ENCODE results near the gene FBXO4. TPM values are rescaled to one million over a fixed set of nuclear protein-coding genes. Genes with fewer than 3 reads are reported as not detected.

Gene FBXO4
- total and polyA plus RNA-seq, 2 donors (not counting 1 experiment from before 2014, with no cell fraction given), result 7.6 to 17.9 TPM

- Mint-ChIP-seq H3K27ac (peak overlapping the region; percentile 98), H3K9me3 (ENCODE audit: insufficient read depth) (no peaks in the 10 kb centered on the region), H3K4me1 (peaks cover 34% of the 10 kb centered on the region), H3K27me3 (peaks cover 9% of the 10 kb centered on the region), H3K4me3 (peak overlapping the region; percentile 96)
- peaks cover 0 to 3% (median 1%) of the 10 kb centered on the region in 4 experiments for H3K27me3 ChIP-seq (replicated peaks in 1 of 4; ENCODE audit: control extremely low read depth in 1 of 4, control insufficient read depth in 3 of 4, insufficient read depth in 4 of 4, low read length in 3 of 4)
- CTCF ChIA-PET, result interaction anchor here (0.9 to 2.6 kb wide), 7 partner anchors 22 to 154 kb away, joined by 3 to 10 read pairs (median 5); partner anchors contain the start of gene FBXO4
- H3K4me3 ChIP-seq (ENCODE audit: control extremely low read depth in 1 of 5, extremely low read depth in 1 of 5, insufficient read depth in 1 of 5, low read depth in 2 of 5, low read length in 4 of 5), result peak overlapping the region; percentile 34 to 90 (median 80)
- peaks cover 36% of the 10 kb centered on the region for H3K79me2 ChIP-seq (ENCODE audit: control insufficient read depth, insufficient read depth, low read length)
- intact Hi-C loops (cut with micrococcal nuclease), result loop anchor here (5.0 kb wide), 1 partner anchor 1066 kb away; the partner anchor contains the start of gene RPL37
- H3K27ac ChIP-seq (ENCODE audit: low read length in 2 of 2), result peak overlapping the region; percentile 89 to 98
- POLR2A ChIA-PET, result interaction anchor here (0.8 to 2.6 kb wide), 5 partner anchors 22 to 1581 kb away, joined by 3 to 15 read pairs (median 7); partner anchors contain the start of genes FBXO4, OXCT1 and TMEM267
- TF ChIP-seq CTCF (IDR thresholded peaks at IDR 0.05) (no peak), EZH2 (IDR thresholded peaks at IDR 0.05; ENCODE audit: borderline replicate concordance, insufficient read depth, low read depth, low read length, poor library complexity, severe bottlenecking) (no peak)
- peak overlapping the region; percentile 94 for H3K9ac ChIP-seq (ENCODE audit: low read length)
- no peaks in the 10 kb centered on the region for H3K9me3 ChIP-seq (ENCODE audit: control extremely low read depth in 1 of 3, control insufficient read depth in 2 of 3, insufficient read depth in 1 of 3, low read length in 2 of 3)
- H4K20me1 ChIP-seq (ENCODE audit: control insufficient read depth, insufficient read depth, low read length, poor library complexity, severe bottlenecking), result peaks cover 6% of the 10 kb centered on the region
- peaks cover 15 to 17% of the 10 kb centered on the region in 2 donors for H3K4me1 ChIP-seq (ENCODE audit: control insufficient read depth in 2 of 2, insufficient read depth in 2 of 2, low read length in 2 of 2)
- peaks cover 0 to 12% of the 10 kb centered on the region in 2 experiments for H3K36me3 ChIP-seq (replicated peaks in 1 of 2; ENCODE audit: control extremely low read depth in 1 of 2, control insufficient read depth in 1 of 2, extremely low read depth in 1 of 2, insufficient read depth in 2 of 2, low read length in 1 of 2)
- H3K4me2 ChIP-seq (replicated peaks; ENCODE audit: low read depth, low read length, poor library complexity, severe bottlenecking), result peak overlapping the region; percentile 81
- no peak for ATAC-seq (ENCODE audit: low read depth)
- no peak for DNase-seq
- peak overlapping the region; percentile 87 for H2AFZ ChIP-seq (ENCODE audit: insufficient read depth, low read depth, low read length, poor library complexity, severe bottlenecking)
- WGBS (ENCODE audit: insufficient coverage), result 44% methylated on average over 5 of the region's 8 CpGs
These were observed 21.6 kb upstream of the FBXO4 start for GRCh38 chr5:41903382-41903891.
